Neuron (in vitro differentiated cells): ENCODE data around the gene PTPN2.
"Not testable (repeated sequence)": the region's sequence is repeated elsewhere in the genome, so short reads cannot be mapped to it uniquely, and the experiment has no call there.

Experiments used
- H2AFZ ChIP-seq: one replicate; pipeline ENCODE4 v1.6.1; 2013; ENCODE audit warnings: low read depth, mild to moderate bottlenecking, inconsistent platforms, low read length, moderate library complexity
- H3K27me3 ChIP-seq: one replicate; pipeline ENCODE4 v1.6.1; 2013; ENCODE audit warnings: low read length; ENCODE audit not compliant: insufficient read depth
- H3K36me3 ChIP-seq: one replicate; pipeline ENCODE4 v1.6.1; 2013; ENCODE audit warnings: low read length; ENCODE audit not compliant: insufficient read depth
- H3K4me1 ChIP-seq: one replicate; pipeline ENCODE4 v1.6.1; 2013; ENCODE audit warnings: low read length; ENCODE audit not compliant: insufficient read depth
- H3K4me3 ChIP-seq: 2 replicates; pipeline ENCODE4 v1.5.1; 2013; ENCODE audit warnings: mild to moderate bottlenecking, low read length, moderate library complexity
- H3K9me3 ChIP-seq: one replicate; pipeline ENCODE4 v1.6.1; 2013; ENCODE audit warnings: low read length

PTPN2 gene

GRCh38 chr18:12767580-12768155 is 116.4 kb downstream of the PTPN2 start:
- no peaks in the 10 kb centered on the region for H3K36me3 ChIP-seq
- no peak overlapping the region for H3K4me3 ChIP-seq

GRCh38 chr18:12766986-12767433 is 117.0 kb downstream of the PTPN2 start:
- H3K36me3 ChIP-seq: no peaks in the 10 kb centered on the region
- no peaks in the 10 kb centered on the region for H3K27me3 ChIP-seq
- H3K4me1 ChIP-seq: peaks cover 3% of the 10 kb centered on the region
- peak overlapping the region; percentile 57 for H2AFZ ChIP-seq
- H3K9me3 ChIP-seq: no peaks in the 10 kb centered on the region
- no peak overlapping the region for H3K4me3 ChIP-seq

More at GRCh38 chr18:12767580-12768155, 116.4 kb downstream of the PTPN2 start:
- Histone ChIP-seq H3K27me3 (no peaks in the 10 kb centered on the region), H2AFZ (no peak overlapping the region), H3K9me3 (no peaks in the 10 kb centered on the region), H3K4me1 (no peaks in the 10 kb centered on the region)

- H3K27me3 ChIP-seq: no peaks in the 10 kb centered on the region
- no peak overlapping the region for H3K4me3 ChIP-seq
- H3K4me1 ChIP-seq: peaks cover 3% of the 10 kb centered on the region
- H2AFZ ChIP-seq: no peak overlapping the region
- H3K9me3 ChIP-seq: no peaks in the 10 kb centered on the region
- H3K36me3 ChIP-seq: no peaks in the 10 kb centered on the region
Measured at GRCh38 chr18:12765586-12765985, 118.5 kb downstream of the PTPN2 start.

- H3K27me3 ChIP-seq: no peaks in the 10 kb centered on the region
- H3K36me3 ChIP-seq: no peaks in the 10 kb centered on the region
- no peak overlapping the region for H3K4me3 ChIP-seq
- H3K4me1 ChIP-seq: peaks cover 3% of the 10 kb centered on the region
- H2AFZ ChIP-seq: no peak overlapping the region
- H3K9me3 ChIP-seq: no peaks in the 10 kb centered on the region
Measured at GRCh38 chr18:12765126-12765525, 118.9 kb downstream of the PTPN2 start.

GRCh38 chr18:12758566-12758965 is 125.5 kb downstream of the PTPN2 start:
- not testable (repeated sequence) for H3K4me1 ChIP-seq, H3K27me3 ChIP-seq, H3K4me3 ChIP-seq, H3K36me3 ChIP-seq, H2AFZ ChIP-seq, H3K9me3 ChIP-seq

GRCh38 chr18:12756619-12757239 is 127.3 kb downstream of the PTPN2 start:
- not testable (repeated sequence) for H3K36me3 ChIP-seq, H2AFZ ChIP-seq, H3K27me3 ChIP-seq, H3K4me1 ChIP-seq, H3K9me3 ChIP-seq, H3K4me3 ChIP-seq

- H3K27me3 ChIP-seq, H3K36me3 ChIP-seq, H3K4me1 ChIP-seq, H2AFZ ChIP-seq, H3K9me3 ChIP-seq, H3K4me3 ChIP-seq: not testable (repeated sequence)
Measured at GRCh38 chr18:12755606-12756005, 128.4 kb downstream of the PTPN2 start.

- Histone ChIP-seq H3K4me3 (no peak overlapping the region), H3K4me1 (peaks cover 4% of the 10 kb centered on the region), H3K9me3 (no peaks in the 10 kb centered on the region), H3K36me3 (no peaks in the 10 kb centered on the region), H2AFZ (no peak overlapping the region), H3K27me3 (no peaks in the 10 kb centered on the region)
Measured at GRCh38 chr18:12754511-12754910, 129.5 kb downstream of the PTPN2 start.

GRCh38 chr18:12751891-12752290 is 132.1 kb downstream of the PTPN2 start:
- Histone ChIP-seq H2AFZ (no peak overlapping the region), H3K4me1 (peaks cover 4% of the 10 kb centered on the region), H3K36me3 (no peaks in the 10 kb centered on the region), H3K4me3 (no peak overlapping the region), H3K27me3 (no peaks in the 10 kb centered on the region), H3K9me3 (no peaks in the 10 kb centered on the region)

GRCh38 chr18:12751503-12751884 is 132.5 kb downstream of the PTPN2 start:
- Histone ChIP-seq H3K36me3 (no peaks in the 10 kb centered on the region), H2AFZ (no peak overlapping the region), H3K4me3 (no peak overlapping the region), H3K9me3 (no peaks in the 10 kb centered on the region), H3K4me1 (peaks cover 4% of the 10 kb centered on the region), H3K27me3 (no peaks in the 10 kb centered on the region)

- Histone ChIP-seq H3K36me3 (no peaks in the 10 kb centered on the region), H3K27me3 (no peaks in the 10 kb centered on the region), H3K4me1 (peaks cover 4% of the 10 kb centered on the region), H3K9me3 (no peaks in the 10 kb centered on the region), H2AFZ (no peak overlapping the region), H3K4me3 (no peak overlapping the region)
Measured at GRCh38 chr18:12750715-12751502, 133.1 kb downstream of the PTPN2 start.

- H2AFZ ChIP-seq: no peak overlapping the region
- H3K36me3 ChIP-seq: no peaks in the 10 kb centered on the region
- peaks cover 4% of the 10 kb centered on the region for H3K4me1 ChIP-seq
- H3K9me3 ChIP-seq: no peaks in the 10 kb centered on the region
- no peaks in the 10 kb centered on the region for H3K27me3 ChIP-seq
- H3K4me3 ChIP-seq: no peak overlapping the region
Measured at GRCh38 chr18:12750076-12750714, 133.8 kb downstream of the PTPN2 start.

- peaks cover 4% of the 10 kb centered on the region for H3K4me1 ChIP-seq
Measured at GRCh38 chr18:12749121-12749520, 134.9 kb downstream of the PTPN2 start.

More at GRCh38 chr18:12749121-12749520, 134.9 kb downstream of the PTPN2 start:
- H3K36me3 ChIP-seq: no peaks in the 10 kb centered on the region
- no peaks in the 10 kb centered on the region for H3K27me3 ChIP-seq
- no peak overlapping the region for H3K4me3 ChIP-seq
- no peaks in the 10 kb centered on the region for H3K9me3 ChIP-seq
- H2AFZ ChIP-seq: no peak overlapping the region
